CD4-positive, alpha-beta T cell (primary cell): ENCODE data around the gene MLLT10. TPM values are rescaled to one million over a fixed set of nuclear protein-coding genes. Genes with fewer than 3 reads are reported as not detected.
"Not testable (repeated sequence)": the region's sequence is repeated elsewhere in the genome, so short reads cannot be mapped to it uniquely, and the experiment has no call there.

ENCODE experiments used
- ATAC-seq: fragments of 200-7000 bp; cut with Tn5 transposase; one replicate; pipeline ENCODE4 v1.10.0; 2022; ENCODE audit warnings: mild to moderate bottlenecking; ENCODE audit not compliant: poor library complexity
- CTCF ChIA-PET: fragments of 350-600 bp; sonication (Branson Sonifier 250); formaldehyde crosslinking; loops from one replicate; lab custom pipeline; 2021; ENCODE audit warnings: antibody characterized with exemption, inconsistent platforms; lab: Charles Lee
- POLR2A ChIA-PET: fragments of 350-600 bp; sonication (Branson Sonifier 250); formaldehyde crosslinking; loops from one replicate; lab custom pipeline; 2021; ENCODE audit warnings: antibody characterized with exemption, inconsistent platforms; lab: Charles Lee
- DNase-seq, 14 experiments: peaks; one replicate each; pipeline ENCODE4 v3.0.0-alpha.2; 2013 to 2020; ENCODE audit warnings: mixed read lengths in 2 of 14
- H3K27ac ChIP-seq, 2 donors: one replicate each; pipeline versions ENCODE4 v1.5.1 to v1.7.0; 2013; ENCODE audit warnings: low read length in 2 of 2, low read depth in 1 of 2, mild to moderate bottlenecking in 1 of 2
- H3K27me3 ChIP-seq, 2 experiments: 1 replicate in 1 of 2; 2 replicates in 1 of 2; pipeline versions ENCODE4 v1.6.1 to v1.7.0; 2013; ENCODE audit warnings: low read length in 2 of 2, control low read depth in 1 of 2, mild to moderate bottlenecking in 1 of 2, moderate library complexity in 1 of 2; ENCODE audit not compliant: insufficient read depth in 2 of 2, control insufficient read depth in 1 of 2
- H3K36me3 ChIP-seq: one replicate; pipeline ENCODE4 v1.6.1; 2013; ENCODE audit warnings: low read length, control low read depth; ENCODE audit not compliant: insufficient read depth
- H3K4me1 ChIP-seq: one replicate; pipeline ENCODE4 v1.6.1; 2013; ENCODE audit warnings: low read length, control low read depth; ENCODE audit not compliant: insufficient read depth
- H3K4me3 ChIP-seq: one replicate; pipeline ENCODE4 v1.5.1; 2013; ENCODE audit warnings: mild to moderate bottlenecking, low read length, moderate library complexity
- H3K9me3 ChIP-seq, 2 experiments: 1 replicate in 1 of 2; 2 replicates in 1 of 2; pipeline versions ENCODE4 v1.6.1 to v1.7.0; 2013; ENCODE audit warnings: low read length in 2 of 2, mild to moderate bottlenecking in 2 of 2, control low read depth in 1 of 2, moderate library complexity in 1 of 2; ENCODE audit not compliant: control insufficient read depth in 1 of 2, insufficient read depth in 1 of 2
- H3K27ac Mint-ChIP-seq: one replicate; pipeline ENCODE4 v1.8.0; 2020; ENCODE audit warnings: mixed read lengths
- H3K27me3 Mint-ChIP-seq: one replicate; pipeline ENCODE4 v1.8.0; 2021; ENCODE audit warnings: mixed read lengths
- H3K36me3 Mint-ChIP-seq: one replicate; pipeline ENCODE4 v1.8.0; 2021; ENCODE audit warnings: low read depth, mixed read lengths
- H3K4me1 Mint-ChIP-seq: one replicate; pipeline ENCODE4 v1.8.0; 2021; ENCODE audit warnings: low read depth, mixed read lengths
- H3K4me3 Mint-ChIP-seq: one replicate; pipeline ENCODE4 v1.8.0; 2020; ENCODE audit warnings: mild to moderate bottlenecking, mixed read lengths
- H3K9me3 Mint-ChIP-seq: one replicate; pipeline ENCODE4 v1.8.0; 2020; ENCODE audit warnings: mixed read lengths
- intact Hi-C, 2 experiments: fragments of 100-400 bp; cut with DNase I in 1 of 2; cut with micrococcal nuclease in 1 of 2; formaldehyde crosslinking; loops; one replicate each; pipeline versions ENCODE4 v1.15.1 to v1.9.0; 2023 to 2025; cut with DNase I, micrococcal nuclease
- total RNA-seq, 174 experiments: library from RNA in 2 of 174; stranded (reverse) in 2 of 174; gene quantifications; one replicate each; pipeline ENCODE4 v1.2.3 and lab custom pipeline; 2021 to 2026
- TF ChIP-seq, protein P1 (sequence below): fragments of 200-600 bp; IDR thresholded peaks from one replicate; pipeline ENCODE4 v1.8.0; 2022; ENCODE audit warnings: antibody characterized with exemption, mild to moderate bottlenecking

MLLT10 gene
- total RNA-seq, 2 experiments from 2014 or later: 46.0 to 64.1 TPM

GRCh38 chr10:21707498-21707897 is 173.5 kb downstream of the MLLT10 start:
- Histone ChIP-seq H3K27me3 (no peaks in the 10 kb centered on the region), H3K9me3 (no peaks in the 10 kb centered on the region), H3K27ac (no peak overlapping the region), H3K4me1 (peaks cover 19% of the 10 kb centered on the region), H3K4me3 (no peak overlapping the region), H3K36me3 (peaks cover 11% of the 10 kb centered on the region)
- POLR2A ChIA-PET: interaction anchor here (1.3 kb wide), 1 partner anchor 13 kb away, joined by 4 read pairs; no protein-coding TSS in a partner anchor
- Mint-ChIP-seq H3K9me3 (no peaks in the 10 kb centered on the region), H3K4me1 (peaks cover 35% of the 10 kb centered on the region), H3K27ac (no peak overlapping the region), H3K36me3 (peaks cover 66% of the 10 kb centered on the region), H3K4me3 (no peak overlapping the region), H3K27me3 (no peaks in the 10 kb centered on the region)
- DNase-seq: no peak
- TF ChIP-seq, protein P1, sequence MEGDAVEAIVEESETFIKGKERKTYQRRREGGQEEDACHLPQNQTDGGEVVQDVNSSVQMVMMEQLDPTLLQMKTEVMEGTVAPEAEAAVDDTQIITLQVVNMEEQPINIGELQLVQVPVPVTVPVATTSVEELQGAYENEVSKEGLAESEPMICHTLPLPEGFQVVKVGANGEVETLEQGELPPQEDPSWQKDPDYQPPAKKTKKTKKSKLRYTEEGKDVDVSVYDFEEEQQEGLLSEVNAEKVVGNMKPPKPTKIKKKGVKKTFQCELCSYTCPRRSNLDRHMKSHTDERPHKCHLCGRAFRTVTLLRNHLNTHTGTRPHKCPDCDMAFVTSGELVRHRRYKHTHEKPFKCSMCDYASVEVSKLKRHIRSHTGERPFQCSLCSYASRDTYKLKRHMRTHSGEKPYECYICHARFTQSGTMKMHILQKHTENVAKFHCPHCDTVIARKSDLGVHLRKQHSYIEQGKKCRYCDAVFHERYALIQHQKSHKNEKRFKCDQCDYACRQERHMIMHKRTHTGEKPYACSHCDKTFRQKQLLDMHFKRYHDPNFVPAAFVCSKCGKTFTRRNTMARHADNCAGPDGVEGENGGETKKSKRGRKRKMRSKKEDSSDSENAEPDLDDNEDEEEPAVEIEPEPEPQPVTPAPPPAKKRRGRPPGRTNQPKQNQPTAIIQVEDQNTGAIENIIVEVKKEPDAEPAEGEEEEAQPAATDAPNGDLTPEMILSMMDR: no peak
- intact Hi-C loops: loop anchor here in 1 of 2 experiments (5.0 kb wide), 1 partner anchor 45 kb away; no protein-coding TSS in a partner anchor
- CTCF ChIA-PET: no interaction called here
- ATAC-seq: no peak

GRCh38 chr10:21712975-21713374 is 178.9 kb downstream of the MLLT10 start:
- no peak overlapping the region for H3K27ac Mint-ChIP-seq
- CTCF ChIA-PET: interaction anchor here (2.0 kb wide), 1 partner anchor 216 kb away, joined by 4 read pairs; no protein-coding TSS in a partner anchor

DNA sequence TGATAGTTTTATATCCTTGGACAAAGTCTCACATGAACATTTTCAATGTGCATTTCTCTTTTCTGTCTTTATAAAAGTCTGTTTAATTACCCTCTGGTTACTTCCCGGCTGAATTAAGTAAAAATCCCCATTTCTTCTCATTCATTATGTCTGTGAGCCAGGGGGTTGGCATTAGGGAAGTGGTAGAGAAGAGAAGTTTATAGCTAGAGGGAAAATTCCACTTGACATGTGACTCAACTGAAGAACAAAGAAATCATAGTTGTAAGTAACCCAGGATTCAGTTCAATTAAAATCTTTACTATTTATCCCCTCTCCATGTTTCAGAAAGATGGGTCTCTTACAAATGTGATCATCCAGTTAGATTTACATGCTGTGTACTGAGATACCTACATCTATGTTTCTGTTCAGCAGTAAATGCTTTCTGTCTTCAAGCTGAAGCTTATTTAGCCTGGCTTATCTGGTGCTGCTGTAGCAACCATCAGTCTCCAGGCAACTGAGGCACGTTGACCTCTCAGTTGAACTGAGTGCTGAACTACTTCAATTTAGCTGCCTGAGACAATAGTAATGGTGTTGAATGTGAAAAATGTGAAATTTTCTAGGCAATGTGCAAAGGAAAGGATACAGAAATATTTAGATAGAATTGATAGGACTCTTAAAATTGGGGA is 181.6 kb downstream of the MLLT10 start:
- CTCF ChIA-PET: interaction anchor here (0.5 kb wide), 1 partner anchor 11 kb away, joined by 4 read pairs; no protein-coding TSS in a partner anchor
- DNase-seq (no peak), ATAC-seq (no peak)
- H3K27me3 Mint-ChIP-seq: no peaks in the 10 kb centered on the region
- peaks cover 82% of the 10 kb centered on the region for H3K36me3 Mint-ChIP-seq
- H3K4me1 Mint-ChIP-seq: no peaks in the 10 kb centered on the region
- Histone ChIP-seq H3K4me3 (no peak overlapping the region), H3K27ac (no peak overlapping the region), H3K4me1 (no peaks in the 10 kb centered on the region), H3K27me3 (no peaks in the 10 kb centered on the region), H3K9me3 (no peaks in the 10 kb centered on the region), H3K36me3 (peaks cover 36% of the 10 kb centered on the region)
- H3K27ac Mint-ChIP-seq: no peak overlapping the region
- H3K9me3 Mint-ChIP-seq: no peaks in the 10 kb centered on the region
- POLR2A ChIA-PET: interaction anchor here (1.0 kb wide), 1 partner anchor 12 kb away, joined by 3 read pairs; no protein-coding TSS in a partner anchor
- TF ChIP-seq, protein P1: no peak
- no peak overlapping the region for H3K4me3 Mint-ChIP-seq
- intact Hi-C loops: no loop called here

More at GRCh38 chr10:21712975-21713374, 178.9 kb downstream of the MLLT10 start:
- DNase-seq: no peak
- intact Hi-C loops: no loop called here
- H3K4me1 ChIP-seq: peaks cover 3% of the 10 kb centered on the region
- H3K4me3 ChIP-seq: no peak overlapping the region
- H3K36me3 ChIP-seq: peaks cover 39% of the 10 kb centered on the region
- Mint-ChIP-seq H3K4me1 (peaks cover 9% of the 10 kb centered on the region), H3K36me3 (peaks cover 84% of the 10 kb centered on the region), H3K4me3 (no peak overlapping the region), H3K9me3 (no peaks in the 10 kb centered on the region), H3K27me3 (no peaks in the 10 kb centered on the region)
- TF ChIP-seq, protein P1: no peak
- no peaks in the 10 kb centered on the region for H3K9me3 ChIP-seq
- no peaks in the 10 kb centered on the region for H3K27me3 ChIP-seq
- H3K27ac ChIP-seq: no peak overlapping the region
- no peak for ATAC-seq
- POLR2A ChIA-PET: interaction anchor here (1.6 kb wide), 1 partner anchor 11 kb away, joined by 6 read pairs; no protein-coding TSS in a partner anchor

- DNase-seq, POLR2A ChIA-PET, ATAC-seq, H3K9me3 ChIP-seq, H3K4me3 ChIP-seq, H3K27ac Mint-ChIP-seq, H3K27me3 ChIP-seq, H3K4me3 Mint-ChIP-seq, H3K4me1 ChIP-seq, H3K9me3 Mint-ChIP-seq, intact Hi-C loops, H3K27me3 Mint-ChIP-seq, H3K27ac ChIP-seq, H3K4me1 Mint-ChIP-seq, CTCF ChIA-PET: not testable (repeated sequence)
- H3K36me3 ChIP-seq: peaks cover 36% of the 10 kb centered on the region
- peaks cover 71% of the 10 kb centered on the region for H3K36me3 Mint-ChIP-seq
Observed at GRCh38 chr10:21717437-21718054, 183.5 kb downstream of the MLLT10 start.
